Liver (tissue), 9 donors: ENCODE data around the gene THBD. TPM values are rescaled to one million over a fixed set of nuclear protein-coding genes. Genes with fewer than 3 reads are reported as not detected.

ENCODE experiments used
- DNase-seq: peaks from one replicate; pipeline ENCODE4 v3.0.0-alpha.2; 2017; ENCODE audit warnings: low spot score
- H3K27ac ChIP-seq, 2 donors: one replicate each; pipeline ENCODE4 v1.7.0; 2013; ENCODE audit warnings: inconsistent platforms in 2 of 2, low read length in 2 of 2, control low read depth in 1 of 2, low read depth in 1 of 2, mild to moderate bottlenecking in 1 of 2
- H3K27me3 ChIP-seq, 4 donors: one replicate each; pipeline versions ENCODE4 v1.6.1 to v1.7.0; 2013; ENCODE audit warnings: low read length in 3 of 4, inconsistent platforms in 1 of 4, mild to moderate bottlenecking in 1 of 4, moderate library complexity in 1 of 4; ENCODE audit not compliant: control insufficient read depth in 4 of 4, insufficient read depth in 4 of 4
- H3K36me3 ChIP-seq, 4 donors: one replicate each; pipeline versions ENCODE4 v1.6.1 to v1.7.0; 2013; ENCODE audit warnings: low read length in 3 of 4, mild to moderate bottlenecking in 3 of 4, low read depth in 1 of 4, moderate library complexity in 1 of 4; ENCODE audit not compliant: control insufficient read depth in 4 of 4, insufficient read depth in 3 of 4
- H3K4me1 ChIP-seq, 4 donors: one replicate each; pipeline versions ENCODE4 v1.6.1 to v1.7.0; 2013; ENCODE audit warnings: low read length in 3 of 4, mild to moderate bottlenecking in 3 of 4, moderate library complexity in 1 of 4; ENCODE audit not compliant: control insufficient read depth in 4 of 4, insufficient read depth in 4 of 4
- H3K4me3 ChIP-seq, 3 donors: one replicate each; pipeline versions ENCODE4 v1.6.1 to v1.7.0; 2013; ENCODE audit warnings: low read length in 3 of 3, control low read depth in 1 of 3, low read depth in 1 of 3, mild to moderate bottlenecking in 1 of 3
- H3K9ac ChIP-seq, 2 donors: one replicate each; pipeline ENCODE4 v1.7.0; 2013; ENCODE audit warnings: low read length in 2 of 2, mild to moderate bottlenecking in 2 of 2, moderate library complexity in 2 of 2, control low read depth in 1 of 2, low read depth in 1 of 2
- H3K9me3 ChIP-seq, 4 donors: one replicate each; pipeline versions ENCODE4 v1.6.1 to v1.7.0; 2013; ENCODE audit warnings: low read length in 3 of 4; ENCODE audit not compliant: control insufficient read depth in 4 of 4
- EGR1 ChIP-seq, 2 donors: IDR thresholded peaks; 2 replicates each; pipeline ENCODE4 v1.6.1; 2016 to 2018; ENCODE audit warnings: antibody characterized with exemption in 2 of 2, low read depth in 2 of 2
- FOXA1 ChIP-seq: IDR thresholded peaks from 2 replicates; pipeline ENCODE4 v1.6.1; 2016; ENCODE audit warnings: antibody characterized with exemption
- FOXA2 ChIP-seq: IDR thresholded peaks from 2 replicates; pipeline ENCODE4 v1.6.1; 2016; ENCODE audit warnings: antibody characterized with exemption
- GABPA ChIP-seq, 2 donors: IDR thresholded peaks in 1 of 2; conservative IDR thresholded peaks in 1 of 2; 2 replicates each; pipeline ENCODE4 v1.6.1; 2016; ENCODE audit warnings: antibody characterized with exemption in 2 of 2, mild to moderate bottlenecking in 1 of 2, moderate library complexity in 1 of 2
- HNF4A ChIP-seq, 2 donors: conservative IDR thresholded peaks; 2 replicates each; pipeline ENCODE4 v1.6.1; 2016; ENCODE audit warnings: antibody characterized with exemption in 2 of 2, mild to moderate bottlenecking in 2 of 2
- HNF4G ChIP-seq: IDR thresholded peaks from 2 replicates; pipeline ENCODE4 v1.6.1; 2016; ENCODE audit warnings: antibody characterized with exemption
- JUND ChIP-seq, 2 donors: IDR thresholded peaks; 2 replicates each; pipeline ENCODE4 v1.6.1; 2016; ENCODE audit warnings: antibody characterized with exemption in 2 of 2
- MAX ChIP-seq: IDR thresholded peaks from 2 replicates; pipeline ENCODE4 v1.6.1; 2016; ENCODE audit warnings: antibody characterized with exemption
- NR2F2 ChIP-seq: IDR thresholded peaks from 2 replicates; pipeline ENCODE4 v1.6.1; 2016; ENCODE audit warnings: antibody characterized with exemption
- RAD21 ChIP-seq, 2 donors: IDR thresholded peaks; 2 replicates each; pipeline ENCODE4 v1.6.1; 2016; ENCODE audit warnings: antibody characterized with exemption in 2 of 2, mild to moderate bottlenecking in 2 of 2
- RXRA ChIP-seq, 2 donors: IDR thresholded peaks; 2 replicates each; pipeline ENCODE4 v1.6.1; 2017 to 2018; ENCODE audit warnings: antibody characterized with exemption in 2 of 2, mild to moderate bottlenecking in 1 of 2
- SP1 ChIP-seq: IDR thresholded peaks from 2 replicates; pipeline ENCODE4 v1.6.1; 2018; ENCODE audit warnings: antibody characterized with exemption, mild to moderate bottlenecking
- TAF1 ChIP-seq: conservative IDR thresholded peaks from 2 replicates; pipeline ENCODE4 v1.6.1; 2016; ENCODE audit warnings: antibody characterized with exemption, mild to moderate bottlenecking
- YY1 ChIP-seq: IDR thresholded peaks from 2 replicates; pipeline ENCODE4 v1.6.1; 2016; ENCODE audit warnings: antibody characterized with exemption, mild to moderate bottlenecking
- WGBS: extraction: QIAGEN DNeasy Blood & Tissue Kit; methylation state at CpG from one replicate; pipeline ENCODE4 v1.1.7; 2013; 5-methylcytosine and 5-hydroxymethylcytosine counted together
- polyA plus RNA-seq, 2 donors: library from polyadenylated mRNA; stranded (reverse) in 1 of 2; unstranded in 1 of 2; fragments of 200-250 nt in 1 of 2; fragments of >200 nt in 1 of 2; fragmentation: Nextera tagmentation in 1 of 2; extraction: Ambion mirVana in 1 of 2; gene quantifications; one replicate each; pipeline versions ENCODE4 v1.2.1 to v1.2.3, GENCODE V29; 2013 to 2015
- total RNA-seq, 2 donors: library from RNA; depleted of rRNA; stranded (reverse); fragments of >200 nt; gene quantifications; one replicate each; pipeline ENCODE4 v1.2.3, GENCODE V29; 2014
- TF ChIP-seq, protein P1 (sequence below): IDR thresholded peaks from 2 replicates; pipeline ENCODE4 v1.6.1; 2016; ENCODE audit warnings: antibody characterized with exemption
- TF ChIP-seq, protein P2 (sequence below): IDR thresholded peaks from 2 replicates; pipeline ENCODE4 v1.6.1; 2016; ENCODE audit warnings: antibody characterized with exemption, mild to moderate bottlenecking
- TF ChIP-seq, protein P3 (sequence below): IDR thresholded peaks from 2 replicates; pipeline ENCODE4 v1.6.1; 2016; ENCODE audit warnings: antibody characterized with exemption
- donor health status: healthy.
- donor health status: healthy.
- donor health status: healthy.
- donor health status: healthy.
- donor health status: healthy.

Gene THBD
- total and polyA plus RNA-seq, 4 donors, result 1.4 to 6.6 (median 3.1) TPM

GRCh38 chr20:23072892-23073586 is 23.6 kb upstream of the THBD start:
- H3K9ac ChIP-seq, result no peak overlapping the region
- no peak for TF ChIP-seq FOXA2
- no peak for TF ChIP-seq JUND (IDR thresholded peaks at IDR 0.05)
- TF ChIP-seq HNF4A (conservative IDR thresholded peaks at IDR 0.05), result no peak
- no peak for TF ChIP-seq MAX
- TF ChIP-seq, protein P1, sequence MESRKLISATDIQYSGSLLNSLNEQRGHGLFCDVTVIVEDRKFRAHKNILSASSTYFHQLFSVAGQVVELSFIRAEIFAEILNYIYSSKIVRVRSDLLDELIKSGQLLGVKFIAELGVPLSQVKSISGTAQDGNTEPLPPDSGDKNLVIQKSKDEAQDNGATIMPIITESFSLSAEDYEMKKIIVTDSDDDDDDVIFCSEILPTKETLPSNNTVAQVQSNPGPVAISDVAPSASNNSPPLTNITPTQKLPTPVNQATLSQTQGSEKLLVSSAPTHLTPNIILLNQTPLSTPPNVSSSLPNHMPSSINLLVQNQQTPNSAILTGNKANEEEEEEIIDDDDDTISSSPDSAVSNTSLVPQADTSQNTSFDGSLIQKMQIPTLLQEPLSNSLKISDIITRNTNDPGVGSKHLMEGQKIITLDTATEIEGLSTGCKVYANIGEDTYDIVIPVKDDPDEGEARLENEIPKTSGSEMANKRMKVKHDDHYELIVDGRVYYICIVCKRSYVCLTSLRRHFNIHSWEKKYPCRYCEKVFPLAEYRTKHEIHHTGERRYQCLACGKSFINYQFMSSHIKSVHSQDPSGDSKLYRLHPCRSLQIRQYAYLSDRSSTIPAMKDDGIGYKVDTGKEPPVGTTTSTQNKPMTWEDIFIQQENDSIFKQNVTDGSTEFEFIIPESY, result no peak
- no peak for TF ChIP-seq RXRA (IDR thresholded peaks at IDR 0.05)
- TF ChIP-seq YY1, result no peak
- no peak for TF ChIP-seq RAD21 (IDR thresholded peaks at IDR 0.05)
- no peak for TF ChIP-seq NR2F2
- TF ChIP-seq, protein P2, sequence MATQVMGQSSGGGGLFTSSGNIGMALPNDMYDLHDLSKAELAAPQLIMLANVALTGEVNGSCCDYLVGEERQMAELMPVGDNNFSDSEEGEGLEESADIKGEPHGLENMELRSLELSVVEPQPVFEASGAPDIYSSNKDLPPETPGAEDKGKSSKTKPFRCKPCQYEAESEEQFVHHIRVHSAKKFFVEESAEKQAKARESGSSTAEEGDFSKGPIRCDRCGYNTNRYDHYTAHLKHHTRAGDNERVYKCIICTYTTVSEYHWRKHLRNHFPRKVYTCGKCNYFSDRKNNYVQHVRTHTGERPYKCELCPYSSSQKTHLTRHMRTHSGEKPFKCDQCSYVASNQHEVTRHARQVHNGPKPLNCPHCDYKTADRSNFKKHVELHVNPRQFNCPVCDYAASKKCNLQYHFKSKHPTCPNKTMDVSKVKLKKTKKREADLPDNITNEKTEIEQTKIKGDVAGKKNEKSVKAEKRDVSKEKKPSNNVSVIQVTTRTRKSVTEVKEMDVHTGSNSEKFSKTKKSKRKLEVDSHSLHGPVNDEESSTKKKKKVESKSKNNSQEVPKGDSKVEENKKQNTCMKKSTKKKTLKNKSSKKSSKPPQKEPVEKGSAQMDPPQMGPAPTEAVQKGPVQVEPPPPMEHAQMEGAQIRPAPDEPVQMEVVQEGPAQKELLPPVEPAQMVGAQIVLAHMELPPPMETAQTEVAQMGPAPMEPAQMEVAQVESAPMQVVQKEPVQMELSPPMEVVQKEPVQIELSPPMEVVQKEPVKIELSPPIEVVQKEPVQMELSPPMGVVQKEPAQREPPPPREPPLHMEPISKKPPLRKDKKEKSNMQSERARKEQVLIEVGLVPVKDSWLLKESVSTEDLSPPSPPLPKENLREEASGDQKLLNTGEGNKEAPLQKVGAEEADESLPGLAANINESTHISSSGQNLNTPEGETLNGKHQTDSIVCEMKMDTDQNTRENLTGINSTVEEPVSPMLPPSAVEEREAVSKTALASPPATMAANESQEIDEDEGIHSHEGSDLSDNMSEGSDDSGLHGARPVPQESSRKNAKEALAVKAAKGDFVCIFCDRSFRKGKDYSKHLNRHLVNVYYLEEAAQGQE, result no peak
- TF ChIP-seq EGR1 (IDR thresholded peaks at IDR 0.05; ENCODE audit: low read depth in 2 of 2), result no peak
- no peak for TF ChIP-seq FOXA1
- no peaks in the 10 kb centered on the region for H3K27me3 ChIP-seq
- no peak overlapping the region for H3K4me3 ChIP-seq
- H3K27ac ChIP-seq, result no peak overlapping the region
- 71% methylated on average over 11 of the region's 11 CpGs for WGBS
- DNase-seq, result no peak
- H3K9me3 ChIP-seq, result no peaks in the 10 kb centered on the region
- H3K36me3 ChIP-seq, result no peaks in the 10 kb centered on the region
- no peaks in the 10 kb centered on the region for H3K4me1 ChIP-seq

DNA sequence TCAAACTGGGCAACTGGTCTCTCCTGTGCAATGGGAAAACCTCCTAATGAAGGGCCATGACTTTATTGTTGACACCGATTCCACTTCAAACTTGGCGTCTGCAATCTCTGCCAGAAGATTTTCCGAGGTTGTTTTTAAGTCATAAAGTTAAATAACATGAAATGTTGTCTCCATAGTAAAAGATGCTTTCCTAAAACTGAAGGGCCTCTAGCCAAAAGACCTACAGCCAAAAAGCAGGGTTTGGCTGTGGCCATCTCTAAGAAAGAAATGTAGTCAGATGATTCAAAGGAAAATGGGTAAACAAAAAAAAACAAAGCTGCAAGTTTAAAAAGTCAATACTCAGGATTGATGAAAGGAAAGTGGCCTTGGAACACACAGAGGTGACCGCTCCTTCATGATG is 22.5 kb upstream of the THBD start:
- no peak for DNase-seq
- no peaks in the 10 kb centered on the region for H3K9me3 ChIP-seq
- H3K4me1 ChIP-seq, result no peaks in the 10 kb centered on the region
- H3K4me3 ChIP-seq, result no peak overlapping the region
- 73% methylated on average over 4 of the region's 4 CpGs for WGBS
- H3K36me3 ChIP-seq, result no peaks in the 10 kb centered on the region
- H3K27me3 ChIP-seq, result no peaks in the 10 kb centered on the region
- TF ChIP-seq FOXA1, result no peak
- TF ChIP-seq, protein P3, sequence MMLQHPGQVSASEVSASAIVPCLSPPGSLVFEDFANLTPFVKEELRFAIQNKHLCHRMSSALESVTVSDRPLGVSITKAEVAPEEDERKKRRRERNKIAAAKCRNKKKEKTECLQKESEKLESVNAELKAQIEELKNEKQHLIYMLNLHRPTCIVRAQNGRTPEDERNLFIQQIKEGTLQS, result no peak
- no peak for TF ChIP-seq TAF1
- TF ChIP-seq NR2F2, result no peak
- TF ChIP-seq SP1, result no peak
- TF ChIP-seq YY1, result no peak
- TF ChIP-seq GABPA (IDR thresholded peaks at IDR 0.05 in 1 of 2, conservative IDR thresholded peaks at IDR 0.05 in 1 of 2), result no peak
- TF ChIP-seq FOXA2, result no peak
- TF ChIP-seq EGR1 (IDR thresholded peaks at IDR 0.05; ENCODE audit: low read depth in 2 of 2), result no peak
- no peak for TF ChIP-seq HNF4A (conservative IDR thresholded peaks at IDR 0.05)
- no peak for TF ChIP-seq HNF4G
- TF ChIP-seq MAX, result no peak
- TF ChIP-seq, protein P2, result no peak
- no peak for TF ChIP-seq RXRA (IDR thresholded peaks at IDR 0.05)
- H3K27ac ChIP-seq, result no peak overlapping the region
- H3K9ac ChIP-seq, result no peak overlapping the region
